Calu3 (cell line): ENCODE data around the gene FAM177A1. TPM values are rescaled to one million over a fixed set of nuclear protein-coding genes. Genes with fewer than 3 reads are reported as not detected.

ENCODE experiments used
- Bru-seq: library from RNA; stranded (reverse); fragments of 400-500 nt; gene quantifications from one replicate; lab custom pipeline; 2021; lab: Mats Ljungman, UMichigan
- BruChase-seq, 2 experiments: library from RNA; stranded (reverse); fragments of 400-500 nt; gene quantifications; one replicate each; lab custom pipeline; 2021; lab: Mats Ljungman, UMichigan
- BruUV-seq: library from RNA; stranded (reverse); fragments of 400-500 nt; replicated peaks from 2 replicates; lab custom pipeline; 2021; lab: Mats Ljungman, UMichigan
- CTCF ChIA-PET: fragments of 300-600 bp; sonication (Branson Sonifier 250); formaldehyde crosslinking; loops from one replicate; lab custom pipeline; 2022; ENCODE audit warnings: antibody characterized with exemption; lab: Charles Lee
- DNase-seq: peaks from one replicate; pipeline ENCODE4 v3.0.0; 2022
- H3K27ac Mint-ChIP-seq: one replicate; pipeline ENCODE4 v1.8.0; 2022; ENCODE audit warnings: mixed read lengths; ENCODE audit not compliant: unreplicated experiment
- H3K27me3 Mint-ChIP-seq: one replicate; pipeline ENCODE4 v1.8.0; 2022; ENCODE audit warnings: mixed read lengths; ENCODE audit not compliant: unreplicated experiment
- H3K36me3 Mint-ChIP-seq: one replicate; pipeline ENCODE4 v1.8.0; 2022; ENCODE audit warnings: mild to moderate bottlenecking, moderate library complexity, mixed read lengths; ENCODE audit not compliant: insufficient read depth, unreplicated experiment
- H3K4me1 Mint-ChIP-seq: one replicate; pipeline ENCODE4 v1.8.0; 2022; ENCODE audit warnings: mild to moderate bottlenecking, low read depth, mixed read lengths; ENCODE audit not compliant: unreplicated experiment
- H3K4me3 Mint-ChIP-seq: one replicate; pipeline ENCODE4 v1.8.0; 2022; ENCODE audit warnings: mild to moderate bottlenecking, low read depth, moderate library complexity, mixed read lengths; ENCODE audit not compliant: unreplicated experiment
- H3K9me3 Mint-ChIP-seq: one replicate; pipeline ENCODE4 v1.8.0; 2022; ENCODE audit warnings: low read depth, mixed read lengths; ENCODE audit not compliant: unreplicated experiment
- intact Hi-C: fragments of 100-400 bp; cut with micrococcal nuclease; formaldehyde crosslinking; loops from one replicate; pipeline ENCODE4 v1.10.0; 2022; ENCODE audit not compliant: unreplicated experiment
- long read RNA-seq: library from polyadenylated mRNA; stranded (forward); transcript quantifications from one replicate; pipeline ENCODE4 v2.0.0, GENCODE V29; 2022
- total RNA-seq: library from RNA; stranded (reverse); gene quantifications from 2 replicates; pipeline ENCODE4 v1.2.3, GENCODE V29; 2022
- TF ChIP-seq, protein P1 (sequence below): fragments of 200-600 bp; IDR thresholded peaks from one replicate; pipeline ENCODE4 v1.8.0; 2022; ENCODE audit warnings: antibody characterized with exemption; ENCODE audit not compliant: unreplicated experiment

The FAM177A1 gene, protein sequence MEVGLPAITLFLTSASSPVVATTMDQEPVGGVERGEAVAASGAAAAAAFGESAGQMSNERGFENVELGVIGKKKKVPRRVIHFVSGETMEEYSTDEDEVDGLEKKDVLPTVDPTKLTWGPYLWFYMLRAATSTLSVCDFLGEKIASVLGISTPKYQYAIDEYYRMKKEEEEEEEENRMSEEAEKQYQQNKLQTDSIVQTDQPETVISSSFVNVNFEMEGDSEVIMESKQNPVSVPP
- total RNA-seq: 37.9 and 48.4 TPM in 2 replicates
- Bru-seq, nascent RNA: percentile 73 among the genes with signal in this experiment
- BruChase-seq, experiment 1, labeled RNA remaining after a 6-hour chase: percentile 75 among the genes with signal in this experiment
- percentile 70 among the genes with signal in this experiment for BruChase-seq, experiment 2, labeled RNA remaining after a 2-hour chase
- long read RNA-seq, transcript FAM177A1-202 (6 exons, 858 nt): minor isoform, 20 of 79 reads
- long read RNA-seq, transcript FAM177A1-201 (5 exons, 2,927 nt): major isoform, 35 of 79 reads
- long read RNA-seq, partial matches to known transcripts: 1 of 79 reads
- long read RNA-seq, other reads (novel, unspliced or antisense): 18 of 79 reads

- Mint-ChIP-seq H3K36me3 (peaks cover 27% of the 10 kb centered on the region), H3K4me3 (peak within 1 kb of the TSS; percentile 98), H3K9me3 (no peaks in the 10 kb centered on the region), H3K4me1 (peaks cover 22% of the 10 kb centered on the region), H3K27me3 (no peaks in the 10 kb centered on the region), H3K27ac (peak within 1 kb of the TSS; percentile 92)
- peak; percentile 97 for DNase-seq
- CTCF ChIA-PET: interaction anchor here (0.7 kb wide), 1 partner anchor 375 kb away, joined by 4 read pairs; no protein-coding TSS in a partner anchor
- TF ChIP-seq, protein P1, sequence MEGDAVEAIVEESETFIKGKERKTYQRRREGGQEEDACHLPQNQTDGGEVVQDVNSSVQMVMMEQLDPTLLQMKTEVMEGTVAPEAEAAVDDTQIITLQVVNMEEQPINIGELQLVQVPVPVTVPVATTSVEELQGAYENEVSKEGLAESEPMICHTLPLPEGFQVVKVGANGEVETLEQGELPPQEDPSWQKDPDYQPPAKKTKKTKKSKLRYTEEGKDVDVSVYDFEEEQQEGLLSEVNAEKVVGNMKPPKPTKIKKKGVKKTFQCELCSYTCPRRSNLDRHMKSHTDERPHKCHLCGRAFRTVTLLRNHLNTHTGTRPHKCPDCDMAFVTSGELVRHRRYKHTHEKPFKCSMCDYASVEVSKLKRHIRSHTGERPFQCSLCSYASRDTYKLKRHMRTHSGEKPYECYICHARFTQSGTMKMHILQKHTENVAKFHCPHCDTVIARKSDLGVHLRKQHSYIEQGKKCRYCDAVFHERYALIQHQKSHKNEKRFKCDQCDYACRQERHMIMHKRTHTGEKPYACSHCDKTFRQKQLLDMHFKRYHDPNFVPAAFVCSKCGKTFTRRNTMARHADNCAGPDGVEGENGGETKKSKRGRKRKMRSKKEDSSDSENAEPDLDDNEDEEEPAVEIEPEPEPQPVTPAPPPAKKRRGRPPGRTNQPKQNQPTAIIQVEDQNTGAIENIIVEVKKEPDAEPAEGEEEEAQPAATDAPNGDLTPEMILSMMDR: no peak
- no TSS peak for BruUV-seq
- intact Hi-C loops: no loop called here
Observed at GRCh38 chr14:35046048-35046750, at the start of gene FAM177A1. Gene FAM177A1, plus strand, starts transcription at chr14:35046272. Its CDS starts 192 bp downstream, at chr14:35046464.

DNA sequence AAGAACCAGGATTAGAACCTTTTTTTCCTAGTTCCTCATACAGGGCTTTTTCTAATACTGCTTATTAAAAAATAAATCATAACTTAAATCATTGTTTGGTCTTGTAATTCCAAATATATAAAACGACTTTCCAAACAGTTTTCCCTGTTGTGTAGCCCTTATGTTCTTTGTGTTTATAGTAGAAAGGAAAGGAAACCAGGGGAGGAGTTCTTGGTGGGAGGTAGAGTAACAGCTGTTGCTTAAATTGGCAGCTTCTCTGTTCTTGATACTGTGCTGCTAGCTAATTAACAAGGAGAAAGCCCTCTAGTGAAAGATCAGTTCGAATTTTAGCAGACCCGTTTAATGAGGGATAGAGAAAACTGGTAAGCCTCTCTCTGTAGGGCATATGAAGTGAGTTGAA, 48.3 kb upstream of the FAM177A1 start:
- no peak overlapping the region for H3K27ac Mint-ChIP-seq
- no TSS peak for BruUV-seq
- H3K9me3 Mint-ChIP-seq: no peaks in the 10 kb centered on the region
- H3K27me3 Mint-ChIP-seq: no peaks in the 10 kb centered on the region
- H3K36me3 Mint-ChIP-seq: no peaks in the 10 kb centered on the region
- intact Hi-C loops: no loop called here
- H3K4me1 Mint-ChIP-seq: peaks cover 9% of the 10 kb centered on the region
- DNase-seq: no peak
- TF ChIP-seq, protein P1: no peak
- CTCF ChIA-PET: no interaction called here
- H3K4me3 Mint-ChIP-seq: no peak overlapping the region

GRCh38 chr14:34999500-34999899, 46.6 kb upstream of the FAM177A1 start:
- Mint-ChIP-seq H3K27me3 (no peaks in the 10 kb centered on the region), H3K36me3 (no peaks in the 10 kb centered on the region), H3K4me3 (no peak overlapping the region), H3K27ac (no peak overlapping the region), H3K4me1 (peaks cover 4% of the 10 kb centered on the region), H3K9me3 (no peaks in the 10 kb centered on the region)
- TF ChIP-seq, protein P1: no peak
- CTCF ChIA-PET: no interaction called here
- BruUV-seq: no TSS peak
- intact Hi-C loops: no loop called here
- DNase-seq: no peak

GRCh38 chr14:35001621-35002020, 44.5 kb upstream of the FAM177A1 start:
- no TSS peak for BruUV-seq

More at GRCh38 chr14:35001621-35002020, 44.5 kb upstream of the FAM177A1 start:
- Mint-ChIP-seq H3K27me3 (no peaks in the 10 kb centered on the region), H3K36me3 (no peaks in the 10 kb centered on the region), H3K9me3 (no peaks in the 10 kb centered on the region), H3K27ac (no peak overlapping the region), H3K4me3 (no peak overlapping the region), H3K4me1 (no peaks in the 10 kb centered on the region)
- TF ChIP-seq, protein P1: no peak
- CTCF ChIA-PET: no interaction called here
- intact Hi-C loops: no loop called here
- DNase-seq: no peak
